NAMALWA (cell line): ENCODE measurements around the gene CNRIP1.

Experiments
- DNase-seq: peaks from one replicate; pipeline ENCODE4 v3.0.0-alpha.2; 2015; ENCODE audit warnings: low spot score

CNRIP1 gene

GRCh38 chr2:68292108-68292710, 27.5 kb downstream of the CNRIP1 start:
- DNase-seq = peak; percentile 61

GRCh38 chr2:68291314-68291713, 28.4 kb downstream of the CNRIP1 start:
- no peak for DNase-seq

- no peak for DNase-seq
These were observed 28.8 kb downstream of the CNRIP1 start for GRCh38 chr2:68290901-68291300.

- DNase-seq = no peak
These were observed 31.9 kb downstream of the CNRIP1 start for GRCh38 chr2:68287580-68288441.

GRCh38 chr2:68284896-68285295, 34.9 kb downstream of the CNRIP1 start:
- no peak for DNase-seq

- no peak for DNase-seq
These were observed 36.3 kb downstream of the CNRIP1 start for GRCh38 chr2:68283419-68283812.

GRCh38 chr2:68282811-68283418, 36.8 kb downstream of the CNRIP1 start:
- DNase-seq = peak; percentile 61

GRCh38 chr2:68280796-68281195, 39.0 kb downstream of the CNRIP1 start:
- DNase-seq = no peak

- no peak for DNase-seq
These were observed 39.4 kb downstream of the CNRIP1 start for GRCh38 chr2:68280348-68280747.

GRCh38 chr2:68279691-68280090, 40.1 kb downstream of the CNRIP1 start:
- no peak for DNase-seq

- DNase-seq = no peak
These were observed 41.6 kb downstream of the CNRIP1 start for GRCh38 chr2:68278169-68278568.

- no peak for DNase-seq
These were observed 45.7 kb downstream of the CNRIP1 start for GRCh38 chr2:68274022-68274421.

GRCh38 chr2:68272246-68272994, 47.3 kb downstream of the CNRIP1 start:
- DNase-seq = no peak

- no peak for DNase-seq
These were observed 53.1 kb downstream of the CNRIP1 start for GRCh38 chr2:68266655-68267054.

GRCh38 chr2:68263632-68264031, 56.1 kb downstream of the CNRIP1 start:
- DNase-seq = no peak

GRCh38 chr2:68258851-68259250, 60.9 kb downstream of the CNRIP1 start:
- no peak for DNase-seq

- DNase-seq = no peak
These were observed 63.7 kb downstream of the CNRIP1 start for GRCh38 chr2:68256093-68256450.

GRCh38 chr2:68253219-68254068, 66.3 kb downstream of the CNRIP1 start:
- peak; percentile 64 for DNase-seq

GRCh38 chr2:68252400-68253218, 67.1 kb downstream of the CNRIP1 start, which contains the start of gene PPP3R1:
PPP3R1 (minus strand) TSS chr2:68252532; CDS start chr2:68252127, 405 bp downstream.
- DNase-seq = peak; percentile 97

- DNase-seq = peak; percentile 54
These were observed 67.8 kb downstream of the CNRIP1 start for GRCh38 chr2:68251855-68252399.
